Amniotic stem cell (primary cell): ENCODE data around the gene PCDHGC5.

Source experiments
- DNase-seq: peaks from one replicate; lab custom pipeline; 2025; lab: John Stamatoyannopoulos, UW

PCDHGC5 gene

GRCh38 chr5:141491323-141492167 lies 2.7 kb downstream of the PCDHGC5 start:
- DNase-seq, result no peak

- no peak for DNase-seq
These were observed 3.4 kb downstream of the PCDHGC5 start for GRCh38 chr5:141492168-141492885.

GRCh38 chr5:141493500-141494422 lies 4.9 kb downstream of the PCDHGC5 start:
- DNase-seq, result no peak

GRCh38 chr5:141494761-141495452 lies 6.0 kb downstream of the PCDHGC5 start:
- DNase-seq, result no peak

DNA sequence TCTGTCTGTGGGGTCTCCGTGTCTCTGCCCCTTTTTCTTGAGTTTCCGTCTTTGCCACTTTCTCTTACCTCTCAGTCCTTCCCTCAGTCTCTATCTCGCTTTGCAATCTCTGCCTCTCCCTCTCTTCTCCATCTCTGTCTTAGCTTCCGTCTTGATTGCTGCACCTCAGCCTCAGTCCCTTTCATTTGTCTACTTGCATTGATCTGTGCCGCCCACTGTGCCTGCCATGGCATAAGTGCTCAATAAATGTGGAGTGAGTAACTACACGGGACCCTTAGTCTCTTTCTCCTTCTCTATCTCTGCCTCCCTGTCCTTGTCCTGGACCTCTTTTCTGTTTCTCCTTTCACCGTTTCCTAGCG lies 6.6 kb downstream of the PCDHGC5 start:
- no peak for DNase-seq

DNA sequence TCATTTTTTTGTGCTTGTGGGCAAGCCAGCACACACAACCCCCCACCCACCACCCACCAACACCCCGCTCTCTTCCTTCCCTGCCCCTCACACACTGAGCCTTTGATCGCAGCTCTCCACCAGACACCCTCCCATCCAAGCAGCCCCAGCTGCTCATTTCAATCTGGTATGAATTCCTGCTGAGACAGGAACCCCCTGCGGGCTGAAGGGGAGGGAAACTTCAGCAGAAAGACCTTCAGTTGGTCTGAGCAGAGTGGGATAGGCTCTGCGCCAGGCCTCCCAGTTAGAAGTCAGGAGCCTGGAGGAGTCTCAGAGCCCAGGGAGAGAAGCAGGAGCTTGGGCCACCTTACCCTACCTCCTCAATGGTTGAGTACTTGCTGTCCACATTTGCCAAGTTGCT lies 7.2 kb downstream of the PCDHGC5 start:
- no peak for DNase-seq

DNA sequence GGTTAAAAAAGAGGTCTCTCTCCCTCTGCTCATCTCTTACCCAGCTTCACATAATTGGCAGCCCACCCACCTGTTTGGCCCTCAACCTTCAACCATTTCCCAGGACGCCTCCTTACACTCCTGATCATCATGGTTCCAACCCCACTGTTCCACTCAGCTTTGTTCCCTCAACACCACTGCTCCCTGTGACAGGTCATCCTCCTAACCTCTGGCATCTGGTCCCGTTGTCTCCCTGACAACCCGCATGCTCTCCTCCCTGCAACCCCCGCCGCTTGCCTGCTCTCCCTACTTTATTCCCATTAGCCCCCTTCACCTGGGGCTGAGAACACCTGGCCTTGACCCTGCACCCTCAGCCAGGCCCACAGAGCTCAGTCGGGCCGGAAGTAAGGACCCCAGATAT lies 12.9 kb downstream of the PCDHGC5 start:
- DNase-seq, result no peak

DNA sequence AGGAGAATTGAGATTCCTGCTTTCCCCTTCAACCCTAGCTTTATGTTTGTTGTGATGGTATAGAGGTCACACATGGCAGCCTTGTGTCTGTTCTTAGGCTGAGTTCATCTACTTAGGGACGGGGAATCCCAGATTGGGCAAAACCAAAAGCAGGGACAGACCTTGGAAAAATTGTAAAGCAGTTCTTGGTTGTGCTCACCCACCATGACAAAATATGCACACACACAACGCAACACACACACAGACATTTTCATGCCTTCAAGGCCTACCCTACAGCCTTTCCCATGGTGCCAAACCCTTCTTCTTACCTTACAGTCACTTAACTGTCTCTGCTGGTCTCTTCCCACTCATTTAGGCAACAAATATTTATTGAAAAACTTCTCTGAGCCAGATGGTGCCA lies 14.8 kb downstream of the PCDHGC5 start:
- no peak for DNase-seq

DNA sequence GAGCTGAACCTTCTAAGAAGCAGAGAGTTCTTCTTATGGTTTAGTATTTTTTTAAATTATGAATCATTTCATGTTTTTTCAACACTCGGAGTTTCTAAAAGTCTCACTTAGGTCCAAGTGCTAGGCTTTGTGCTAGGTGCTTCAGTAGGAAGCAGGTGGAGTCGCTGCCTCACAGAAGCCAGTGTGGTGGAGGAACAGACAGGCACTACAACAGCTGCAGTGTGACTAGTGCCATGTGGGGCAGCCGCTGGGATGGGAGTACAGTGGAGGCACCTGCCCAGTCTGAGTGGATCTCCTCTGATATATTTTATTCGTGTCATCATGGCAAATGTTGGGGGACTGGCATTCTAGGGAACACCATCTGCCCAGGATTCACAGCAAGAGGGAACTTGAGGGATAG lies 15.3 kb downstream of the PCDHGC5 start:
- no peak for DNase-seq

DNA sequence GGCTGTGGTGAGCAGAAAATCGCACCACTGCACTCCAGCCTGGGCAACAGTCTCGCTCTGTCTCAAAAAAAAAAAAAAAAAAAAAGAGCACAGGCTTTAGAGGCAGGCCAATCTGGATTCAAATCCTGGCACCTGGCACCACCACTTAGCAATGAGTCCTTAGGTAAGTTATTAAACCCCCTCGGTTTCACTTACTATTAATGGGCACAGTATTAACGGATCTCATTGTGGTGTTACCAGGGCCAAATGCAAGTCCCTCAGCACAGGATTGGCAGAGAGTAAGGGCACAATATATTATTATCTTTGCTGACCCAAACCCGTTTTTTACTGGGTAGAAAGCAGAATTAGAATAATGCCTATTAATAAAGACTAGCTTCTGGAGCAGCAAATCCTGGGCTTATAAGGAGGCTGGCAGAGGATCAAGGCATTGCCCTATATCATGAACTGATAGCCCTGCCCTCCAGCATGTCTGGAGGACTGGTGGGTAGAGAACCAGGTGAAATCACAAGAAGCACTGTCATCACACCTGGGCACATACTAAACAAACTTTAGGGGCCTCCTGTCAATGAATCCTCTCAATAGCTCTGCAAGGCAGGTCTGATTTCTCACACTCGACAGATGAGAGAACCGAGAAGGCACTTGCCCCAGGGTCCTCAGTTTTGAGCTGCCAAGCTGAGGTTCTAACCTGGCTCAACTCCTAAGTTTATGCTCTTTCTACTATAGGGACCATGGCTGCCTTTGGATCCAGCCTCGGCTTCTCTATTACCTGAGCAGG lies 17.7 kb downstream of the PCDHGC5 start:
- DNase-seq, result no peak

GRCh38 chr5:141507387-141508091 lies 18.7 kb downstream of the PCDHGC5 start:
- peak; percentile 36 for DNase-seq

DNA sequence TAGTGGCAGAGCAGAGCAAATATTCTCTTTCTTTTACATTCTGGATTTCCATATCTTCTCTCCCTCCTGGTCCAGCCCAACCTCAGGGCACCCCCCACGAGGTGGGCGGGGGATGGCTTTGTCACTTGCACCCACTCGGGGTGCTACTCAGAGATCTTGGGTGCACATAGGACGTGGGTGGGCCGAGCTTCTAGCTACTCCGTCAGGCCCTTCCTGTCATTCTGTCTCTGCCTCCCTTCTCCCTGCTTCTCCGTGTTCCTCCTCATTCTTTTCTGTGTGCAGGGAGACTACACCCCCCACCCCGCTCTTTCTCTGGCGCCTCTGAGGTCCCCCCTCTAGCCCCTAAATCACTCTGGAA lies 19.5 kb downstream of the PCDHGC5 start:
- DNase-seq, result no peak

DNA sequence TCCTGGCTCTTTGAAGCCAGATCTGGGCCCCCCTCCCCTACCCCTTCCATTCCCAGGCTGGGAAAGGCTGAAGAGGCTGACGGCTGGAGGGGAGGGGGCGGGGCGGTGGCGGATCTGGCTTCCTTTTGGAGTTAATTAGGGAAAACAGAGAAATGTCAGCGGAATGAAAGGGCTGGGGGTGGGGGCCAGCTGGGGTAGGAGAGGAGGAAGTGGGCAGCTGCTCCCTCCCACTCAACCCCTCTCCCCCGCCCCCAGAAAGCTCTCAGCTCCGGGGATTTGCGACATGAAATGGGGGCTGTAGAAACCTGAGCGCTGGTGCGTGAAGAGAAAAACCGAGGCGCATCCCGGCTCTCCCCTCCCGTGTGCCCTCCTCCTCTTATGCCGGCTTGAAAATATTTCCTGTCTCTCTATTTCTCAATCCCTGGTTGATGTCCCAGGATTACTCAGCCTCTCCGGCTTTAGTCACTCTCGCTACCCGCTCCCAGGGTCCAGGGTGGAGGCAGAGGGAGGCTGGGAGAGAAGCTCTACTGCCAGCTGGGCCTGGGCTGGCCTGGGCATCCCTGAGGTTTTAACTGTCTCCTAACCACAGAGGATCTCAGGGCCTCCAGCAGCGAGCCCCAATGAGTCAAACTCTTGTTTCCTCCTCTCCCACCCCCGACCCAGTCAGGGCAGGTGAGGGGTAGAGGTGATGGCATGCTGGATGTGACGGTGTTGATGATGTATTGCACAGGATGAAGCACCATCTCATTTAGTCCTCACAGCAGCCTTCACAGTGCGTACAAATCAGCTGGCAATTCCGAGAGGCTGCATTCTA lies 20.1 kb downstream of the PCDHGC5 start:
- DNase-seq, result peak; percentile 95

GRCh38 chr5:141510160-141510559 lies 21.3 kb downstream of the PCDHGC5 start:
- DNase-seq, result no peak

DNA sequence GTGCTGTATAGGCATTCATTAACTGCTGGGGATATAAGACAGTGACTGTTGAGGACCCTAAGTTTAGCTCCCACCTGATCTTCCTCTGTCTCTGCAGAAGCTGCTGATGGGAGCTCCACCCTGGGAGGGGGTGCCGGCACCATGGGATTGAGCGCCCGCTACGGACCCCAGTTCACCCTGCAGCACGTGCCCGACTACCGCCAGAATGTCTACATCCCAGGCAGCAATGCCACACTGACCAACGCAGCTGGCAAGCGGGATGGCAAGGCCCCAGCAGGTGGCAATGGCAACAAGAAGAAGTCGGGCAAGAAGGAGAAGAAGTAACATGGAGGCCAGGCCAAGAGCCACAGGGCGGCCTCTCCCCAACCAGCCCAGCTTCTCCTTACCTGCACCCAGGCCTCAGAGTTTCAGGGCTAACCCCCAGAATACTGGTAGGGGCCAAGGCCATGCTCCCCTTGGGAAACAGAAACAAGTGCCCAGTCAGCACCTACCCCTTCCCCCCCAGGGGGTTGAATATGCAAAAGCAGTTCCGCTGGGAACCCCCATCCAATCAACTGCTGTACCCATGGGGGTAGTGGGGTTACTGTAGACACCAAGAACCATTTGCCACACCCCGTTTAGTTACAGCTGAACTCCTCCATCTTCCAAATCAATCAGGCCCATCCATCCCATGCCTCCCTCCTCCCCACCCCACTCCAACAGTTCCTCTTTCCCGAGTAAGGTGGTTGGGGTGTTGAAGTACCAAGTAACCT lies 22.1 kb downstream of the PCDHGC5 start:
- no peak for DNase-seq

GRCh38 chr5:141511771-141512325 lies 23.0 kb downstream of the PCDHGC5 start:
- DNase-seq, result no peak

DNA sequence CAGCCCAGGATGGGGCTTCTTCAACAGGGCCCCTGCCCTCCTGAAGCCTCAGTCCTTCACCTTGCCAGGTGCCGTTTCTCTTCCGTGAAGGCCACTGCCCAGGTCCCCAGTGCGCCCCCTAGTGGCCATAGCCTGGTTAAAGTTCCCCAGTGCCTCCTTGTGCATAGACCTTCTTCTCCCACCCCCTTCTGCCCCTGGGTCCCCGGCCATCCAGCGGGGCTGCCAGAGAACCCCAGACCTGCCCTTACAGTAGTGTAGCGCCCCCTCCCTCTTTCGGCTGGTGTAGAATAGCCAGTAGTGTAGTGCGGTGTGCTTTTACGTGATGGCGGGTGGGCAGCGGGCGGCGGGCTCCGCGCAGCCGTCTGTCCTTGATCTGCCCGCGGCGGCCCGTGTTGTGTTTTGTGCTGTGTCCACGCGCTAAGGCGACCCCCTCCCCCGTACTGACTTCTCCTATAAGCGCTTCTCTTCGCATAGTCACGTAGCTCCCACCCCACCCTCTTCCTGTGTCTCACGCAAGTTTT lies 23.6 kb downstream of the PCDHGC5 start:
- DNase-seq, result peak; percentile 10

GRCh38 chr5:141512911-141513626 lies 24.2 kb downstream of the PCDHGC5 start:
- DNase-seq, result no peak
